ENCODE results near the gene GRM1.

GRM1 gene

GRCh38 chr6:146097586-146097985, 68.7 kb downstream of the GRM1 start:
- DNase-seq (ENCODE audit: low read depth, low spot score) = no peak

GRCh38 chr6:146100776-146101175, 71.9 kb downstream of the GRM1 start:
- no peak for DNase-seq (ENCODE audit: low read depth, low spot score)

DNA sequence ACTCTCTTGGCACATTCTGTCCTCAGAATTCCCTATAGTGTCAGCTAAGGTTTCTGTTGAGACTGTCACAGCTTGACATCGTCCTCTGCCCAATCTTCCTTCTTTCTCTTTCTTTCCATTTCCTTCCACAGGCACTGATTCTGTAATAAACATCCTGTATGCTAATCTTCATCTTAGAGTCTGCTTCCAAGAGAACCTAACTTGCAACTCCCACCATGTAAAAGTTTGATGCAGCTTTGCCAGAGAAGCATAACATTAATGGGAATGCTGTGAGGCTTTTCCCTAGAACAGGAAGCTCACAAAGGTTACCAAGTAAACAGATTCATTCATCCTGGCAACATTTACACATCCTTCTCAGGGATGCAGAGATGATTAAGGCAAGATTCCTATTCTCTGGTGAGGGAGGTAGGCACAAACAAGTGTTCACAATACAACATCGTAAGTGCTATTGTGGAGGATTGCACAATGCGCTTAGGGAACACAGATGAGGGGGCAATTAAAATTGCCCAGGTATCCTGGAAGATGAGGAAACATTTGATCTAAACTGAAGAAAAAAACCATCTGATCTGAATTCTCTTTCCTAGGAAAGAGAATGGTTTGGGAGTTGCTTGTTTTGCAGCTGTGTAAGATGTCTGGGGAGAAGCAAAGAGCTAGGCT, 74.7 kb downstream of the GRM1 start:
- DNase-seq (ENCODE audit: low read depth, low spot score) = no peak

- DNase-seq (ENCODE audit: low read depth, low spot score) = no peak
Observed at GRCh38 chr6:146106532-146106931, 77.7 kb downstream of the GRM1 start.

DNA sequence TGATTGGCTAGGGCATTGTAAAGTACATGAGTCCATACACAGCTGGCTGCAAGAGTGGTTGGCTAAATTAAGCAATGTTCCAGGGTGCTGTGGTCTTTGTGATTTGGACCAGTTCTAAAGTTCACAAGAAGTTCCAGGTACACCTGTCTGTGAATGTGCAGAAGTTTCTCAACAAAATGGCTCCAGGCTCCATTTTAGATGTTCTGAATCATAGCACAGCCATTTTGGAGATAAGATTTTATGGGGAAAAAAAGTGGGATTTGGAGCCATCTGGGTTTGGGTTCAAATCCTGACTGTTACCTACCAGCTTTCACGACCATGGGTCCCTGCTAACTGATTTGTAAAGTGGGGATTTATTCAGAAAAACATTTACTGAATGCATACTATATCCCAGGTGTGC, 82.1 kb downstream of the GRM1 start:
- DNase-seq (ENCODE audit: low read depth, low spot score) = no peak

GRCh38 chr6:146111881-146112450, 83.1 kb downstream of the GRM1 start:
- no peak for DNase-seq (ENCODE audit: low read depth, low spot score)

GRCh38 chr6:146113084-146113623, 84.3 kb downstream of the GRM1 start:
- no peak for DNase-seq (ENCODE audit: low read depth, low spot score)

DNA sequence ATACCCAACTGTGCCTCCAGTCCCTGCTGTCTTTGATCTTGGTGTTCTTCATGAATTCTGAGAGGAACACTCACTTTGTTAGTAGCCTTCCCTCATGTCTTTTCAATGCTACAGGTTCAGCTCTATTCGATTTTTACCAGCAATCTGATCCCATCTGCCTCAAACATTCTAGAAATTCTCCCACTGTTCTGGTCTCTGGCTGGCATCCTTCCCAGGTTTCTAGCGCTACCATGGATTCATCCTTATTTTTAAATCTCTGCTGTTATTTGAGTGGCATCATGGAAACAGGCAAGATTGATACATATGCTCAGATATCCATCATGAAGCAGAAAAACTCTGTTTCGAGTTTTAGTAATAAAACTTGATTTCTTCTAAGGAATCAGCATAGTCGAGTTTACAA, 94.8 kb downstream of the GRM1 start:
- DNase-seq (ENCODE audit: low read depth, low spot score) = peak; percentile 34

DNA sequence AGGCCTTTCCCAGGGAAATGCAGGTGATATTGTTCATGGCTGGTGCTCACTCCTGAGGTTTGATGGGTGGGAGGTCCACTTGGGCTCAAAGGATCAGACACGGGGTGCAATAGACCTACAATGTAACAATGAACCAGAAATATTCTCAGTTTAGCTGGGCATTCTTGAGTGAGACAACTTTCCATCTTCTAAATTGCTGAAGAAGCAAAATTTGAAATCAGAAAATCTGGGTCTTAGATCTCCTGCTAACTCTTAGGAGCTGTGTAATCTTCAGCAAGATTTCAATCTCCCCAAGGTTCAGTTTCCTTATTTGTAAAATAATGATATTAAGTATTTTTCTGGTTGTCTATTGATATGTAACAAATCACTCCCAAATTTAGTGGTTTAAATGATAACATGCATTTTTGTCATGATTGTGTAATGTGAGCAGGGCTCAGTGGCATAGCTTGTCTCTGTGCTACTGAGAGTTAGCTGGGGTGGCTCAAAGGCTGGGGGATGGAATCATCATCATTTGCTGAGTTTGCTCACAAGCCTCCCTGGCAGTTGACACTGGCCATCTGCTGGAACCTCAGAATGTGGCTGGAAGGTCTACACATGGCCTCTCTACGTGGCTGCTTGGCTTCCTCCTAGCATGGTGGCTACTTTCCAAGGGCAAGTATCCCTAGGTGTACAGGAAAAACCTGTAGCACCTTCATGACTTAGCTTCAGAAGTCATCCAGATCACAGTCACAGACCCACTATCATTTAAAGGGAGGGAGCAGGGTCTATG, 98.8 kb downstream of the GRM1 start:
- DNase-seq (ENCODE audit: low read depth, low spot score) = no peak

- no peak for DNase-seq (ENCODE audit: low read depth, low spot score)
Observed at GRCh38 chr6:146133866-146134265, 105.0 kb downstream of the GRM1 start.

DNA sequence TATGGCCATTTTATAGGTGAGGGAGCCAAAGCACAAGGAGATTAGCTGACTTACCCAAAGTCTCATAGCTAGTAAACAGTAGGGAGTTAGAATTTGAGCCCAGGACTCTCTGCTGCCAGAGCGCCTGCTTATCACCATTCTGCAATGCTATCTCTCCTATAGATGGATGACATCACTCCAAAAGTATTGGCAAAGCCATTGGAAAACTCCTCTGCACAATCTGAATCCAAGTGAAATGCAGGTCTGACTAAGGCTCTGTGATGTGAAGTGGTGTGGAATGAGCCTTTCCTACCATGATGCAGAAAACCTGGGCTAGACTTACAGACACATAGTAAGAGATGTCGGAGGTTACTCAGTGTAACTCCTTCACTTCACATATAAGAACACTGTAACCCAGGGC, 106.3 kb downstream of the GRM1 start:
- peak; percentile 11 for DNase-seq (ENCODE audit: low read depth, low spot score)

DNA sequence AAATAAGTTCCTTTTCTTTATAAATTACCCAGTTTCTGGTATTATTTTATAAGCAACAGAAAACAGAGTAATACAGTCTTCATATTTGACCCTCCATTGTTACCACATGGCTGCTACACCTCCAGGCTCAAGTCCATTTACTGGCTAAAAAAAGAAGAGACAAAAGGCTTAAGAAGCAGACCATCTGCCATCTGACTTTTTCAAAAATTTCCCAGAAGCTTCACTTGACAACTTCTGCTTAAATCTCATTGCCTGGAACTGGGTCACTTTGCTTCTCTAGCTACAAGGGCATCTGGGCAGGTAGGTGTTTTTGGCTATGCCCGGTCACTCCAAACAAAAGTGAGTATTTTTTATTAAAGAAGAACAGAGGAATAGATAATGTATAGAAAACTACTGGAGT, 118.0 kb downstream of the GRM1 start:
- DNase-seq (ENCODE audit: low read depth, low spot score) = no peak

DNA sequence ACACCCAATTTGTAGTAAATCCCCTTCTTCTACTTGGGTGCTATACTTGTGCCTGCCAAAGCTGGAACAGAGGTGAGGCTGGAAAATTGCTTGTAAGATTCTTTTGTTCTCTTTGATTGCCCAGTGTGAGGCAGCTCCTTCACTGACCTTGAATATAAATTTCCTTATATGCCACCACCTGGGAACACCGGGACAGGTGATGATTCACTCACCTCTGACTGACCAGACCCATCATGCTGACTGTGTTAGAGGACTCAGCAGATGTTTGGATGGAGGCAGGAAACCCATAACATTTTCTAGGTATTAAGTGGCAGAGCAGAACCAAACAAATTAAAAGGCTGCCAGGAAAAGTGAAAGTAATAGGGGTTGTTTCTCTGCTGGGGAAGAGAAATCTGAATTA, 120.9 kb downstream of the GRM1 start:
- DNase-seq (ENCODE audit: low read depth, low spot score) = no peak

DNA sequence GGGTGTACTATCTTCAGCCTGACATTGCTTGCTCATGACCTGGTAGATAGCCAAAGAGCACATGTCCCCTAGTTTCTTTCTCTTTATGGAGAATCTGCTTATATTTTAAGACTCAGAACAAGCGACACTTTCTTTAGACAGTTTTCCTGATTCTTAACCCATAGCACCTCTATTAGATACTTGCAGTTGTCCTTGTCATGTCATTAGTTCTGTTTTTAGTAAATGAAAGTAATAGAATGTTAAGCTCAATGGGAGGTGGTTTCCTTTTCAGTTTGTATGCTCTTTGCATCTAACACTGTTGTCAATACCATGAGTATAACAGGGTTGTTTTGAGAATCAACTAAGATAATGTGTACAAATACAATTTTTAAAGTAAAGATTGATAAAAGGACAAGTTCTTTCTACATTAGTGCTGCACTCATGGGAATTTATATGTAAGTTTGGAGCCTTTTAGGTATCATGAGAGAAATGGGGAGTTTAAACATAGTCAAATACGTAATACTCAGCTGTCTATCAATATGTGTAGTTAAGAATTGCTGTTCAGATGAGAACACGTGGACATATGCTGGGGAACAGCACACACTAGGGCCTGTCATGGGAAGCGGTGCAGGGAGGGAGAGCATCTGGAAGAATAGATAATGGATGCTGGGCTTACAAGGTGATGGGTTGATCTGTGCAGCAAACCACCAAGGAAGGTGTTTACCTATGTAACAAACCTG, 124.3 kb downstream of the GRM1 start:
- no peak for DNase-seq (ENCODE audit: low read depth, low spot score)

DNA sequence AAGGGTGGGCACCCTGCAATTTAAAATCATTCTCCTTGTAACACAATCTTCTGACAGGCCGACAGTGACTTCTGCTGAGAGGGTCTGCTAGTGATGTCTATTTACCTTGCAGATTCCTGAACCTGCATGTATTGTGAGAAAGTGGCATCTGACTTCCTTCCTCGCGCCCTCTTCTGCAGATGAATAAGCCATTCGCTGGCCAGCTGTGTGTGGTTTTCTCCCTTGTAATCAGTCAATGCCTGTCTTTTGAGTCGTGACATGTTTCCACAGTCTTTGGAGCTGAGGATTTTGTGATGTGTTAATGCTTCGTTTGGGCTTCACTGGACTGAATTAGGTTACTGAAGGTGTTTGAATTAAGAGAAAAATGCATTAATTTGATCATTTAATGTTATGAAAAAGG, 125.3 kb downstream of the GRM1 start:
- DNase-seq (ENCODE audit: low read depth, low spot score) = peak; percentile 67

- DNase-seq (ENCODE audit: low read depth, low spot score) = no peak
Observed at GRCh38 chr6:146161664-146162063, 132.8 kb downstream of the GRM1 start.

- no peak for DNase-seq (ENCODE audit: low read depth, low spot score)
Observed at GRCh38 chr6:146169872-146170271, 141.0 kb downstream of the GRM1 start.

DNA sequence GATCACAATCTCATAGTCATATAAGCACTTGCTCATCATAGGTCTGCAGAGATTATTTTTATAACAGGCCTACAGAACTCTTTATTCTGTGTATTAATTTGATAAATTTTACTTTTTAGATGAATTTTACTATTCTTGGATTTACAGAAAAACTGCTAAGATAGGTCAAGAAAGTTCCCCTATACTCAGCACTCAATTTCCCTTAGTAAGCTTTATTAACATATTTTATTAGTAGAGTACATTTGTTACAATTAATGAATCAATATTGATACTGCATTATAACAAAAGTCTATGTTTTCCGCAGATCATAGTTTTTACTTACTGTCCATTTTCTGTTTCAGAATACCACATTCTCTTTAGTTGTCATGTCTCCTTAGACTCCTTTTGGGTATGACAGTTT, 148.9 kb downstream of the GRM1 start:
- DNase-seq (ENCODE audit: low read depth, low spot score) = no peak

- DNase-seq (ENCODE audit: low read depth, low spot score) = no peak
Observed at GRCh38 chr6:146183831-146184230, 155.0 kb downstream of the GRM1 start.

- no peak for DNase-seq (ENCODE audit: low read depth, low spot score)
Observed at GRCh38 chr6:146184701-146185100, 155.8 kb downstream of the GRM1 start.

GRCh38 chr6:146189131-146189530, 160.3 kb downstream of the GRM1 start:
- no peak for DNase-seq (ENCODE audit: low read depth, low spot score)

GRCh38 chr6:146190581-146190980, 161.7 kb downstream of the GRM1 start:
- no peak for DNase-seq (ENCODE audit: low read depth, low spot score)
